Colon (tissue), 2 donors: Measurements from ENCODE around the gene MUC5AC.
"Not testable (repeated sequence)": the region's sequence is repeated elsewhere in the genome, so short reads cannot be mapped to it uniquely, and the experiment has no call there.

ENCODE experiments used
- FAIRE-seq: peaks from 2 replicates; lab custom pipeline; 2012; peaks lifted over from hg19 to GRCh38; lab: Jason Lieb, UNC
- donor health status: control.
- donor health status: control.

Gene MUC5AC

GRCh38 chr11:1177020-1177770, 19.4 kb downstream of the MUC5AC start:
- no peak for FAIRE-seq

- FAIRE-seq: no peak
Observed at GRCh38 chr11:1177771-1178090, 20.0 kb downstream of the MUC5AC start.

GRCh38 chr11:1178201-1178885, 20.6 kb downstream of the MUC5AC start:
- no peak for FAIRE-seq

GRCh38 chr11:1178906-1179305, 21.2 kb downstream of the MUC5AC start:
- no peak for FAIRE-seq

GRCh38 chr11:1179641-1180040, 21.9 kb downstream of the MUC5AC start:
- FAIRE-seq: no peak

- FAIRE-seq: no peak
Observed at GRCh38 chr11:1180171-1180570, 22.4 kb downstream of the MUC5AC start.

- no peak for FAIRE-seq
Observed at GRCh38 chr11:1180947-1181391, 23.2 kb downstream of the MUC5AC start.

- no peak for FAIRE-seq
Observed at GRCh38 chr11:1181420-1181819, 23.7 kb downstream of the MUC5AC start.

- FAIRE-seq: no peak
Observed at GRCh38 chr11:1181853-1182535, 24.2 kb downstream of the MUC5AC start.

- not testable (repeated sequence) for FAIRE-seq
Observed at GRCh38 chr11:1184139-1184538, 26.4 kb downstream of the MUC5AC start.

GRCh38 chr11:1188451-1189130, 30.8 kb downstream of the MUC5AC start:
- not testable (repeated sequence) for FAIRE-seq

- not testable (repeated sequence) for FAIRE-seq
Observed at GRCh38 chr11:1189816-1190215, 32.1 kb downstream of the MUC5AC start.

- FAIRE-seq: not testable (repeated sequence)
Observed at GRCh38 chr11:1191786-1192470, 34.2 kb downstream of the MUC5AC start.

GRCh38 chr11:1192741-1193325, 35.1 kb downstream of the MUC5AC start:
- FAIRE-seq: no peak

- FAIRE-seq: no peak
Observed at GRCh38 chr11:1193326-1194230, 35.8 kb downstream of the MUC5AC start.

- FAIRE-seq: no peak
Observed at GRCh38 chr11:1194231-1194976, 36.7 kb downstream of the MUC5AC start.

GRCh38 chr11:1194977-1195681, 37.4 kb downstream of the MUC5AC start:
- FAIRE-seq: no peak

- FAIRE-seq: no peak
Observed at GRCh38 chr11:1195682-1196515, 38.1 kb downstream of the MUC5AC start.
